Endothelial cell (in vitro differentiated cells): Measurements from ENCODE around the gene TRAF3IP3. TPM values are rescaled to one million over a fixed set of nuclear protein-coding genes. Genes with fewer than 3 reads are reported as not detected.

Experiments used
- DNase-seq: peaks from one replicate; pipeline ENCODE4 v3.0.0; 2021; ENCODE audit warnings: low spot score
- H3K27ac Mint-ChIP-seq: one replicate; pipeline ENCODE4 v1.8.0; 2021; ENCODE audit warnings: mixed read lengths, inconsistent platforms; ENCODE audit not compliant: unreplicated experiment
- H3K27me3 Mint-ChIP-seq: one replicate; pipeline ENCODE4 v1.8.0; 2021; ENCODE audit warnings: mild to moderate bottlenecking, moderate library complexity, mixed read lengths, inconsistent platforms; ENCODE audit not compliant: unreplicated experiment
- H3K36me3 Mint-ChIP-seq: one replicate; pipeline ENCODE4 v1.8.0; 2021; ENCODE audit warnings: mild to moderate bottlenecking, low read depth, mixed read lengths, inconsistent platforms; ENCODE audit not compliant: unreplicated experiment
- H3K4me1 Mint-ChIP-seq: one replicate; pipeline ENCODE4 v1.8.0; 2021; ENCODE audit warnings: mild to moderate bottlenecking, mixed read lengths, inconsistent platforms; ENCODE audit not compliant: unreplicated experiment
- H3K4me3 Mint-ChIP-seq: one replicate; pipeline ENCODE4 v1.8.0; 2021; ENCODE audit warnings: mild to moderate bottlenecking, mixed read lengths, inconsistent platforms; ENCODE audit not compliant: unreplicated experiment
- H3K9me3 Mint-ChIP-seq: one replicate; pipeline ENCODE4 v1.8.0; 2021; ENCODE audit warnings: mixed read lengths, inconsistent platforms; ENCODE audit not compliant: unreplicated experiment
- CTCF ChIP-seq: fragments of 200-600 bp; sonication (generic); IDR thresholded peaks from one replicate; pipeline ENCODE4 v1.5.0; 2021; ENCODE audit warnings: antibody characterized with exemption; ENCODE audit not compliant: unreplicated experiment
- total RNA-seq: library from RNA; stranded (reverse); fragmentation: NEBNext Ultra II Directional; extraction: Animal tissue kit (Norgen Biotek cat#: 25700); gene quantifications from one replicate; pipeline ENCODE4 v1.2.1, GENCODE V29; 2021; ENCODE audit not compliant: unreplicated experiment

Gene TRAF3IP3
- total RNA-seq, 1 donor from 2014 or later, result not detected

DNA sequence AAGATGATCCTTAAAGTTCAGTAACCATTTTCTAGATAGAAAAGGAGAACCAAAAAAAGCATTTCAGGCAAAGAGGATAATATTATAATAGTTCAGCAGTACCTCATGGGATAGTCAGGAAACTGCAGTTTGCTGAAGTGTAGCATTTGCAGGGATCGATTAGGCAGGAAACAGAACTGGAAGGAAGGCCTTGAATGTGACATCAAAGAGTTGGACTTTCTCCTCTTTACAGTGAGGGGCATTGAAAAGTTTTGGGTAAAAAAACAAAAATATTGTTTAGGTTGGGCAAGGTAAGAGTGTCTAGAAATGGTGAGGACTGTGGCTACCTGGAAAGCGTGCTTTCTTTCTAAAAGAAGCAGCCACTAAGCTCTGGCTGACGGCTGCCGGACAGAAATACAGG, 58.0 kb downstream of the TRAF3IP3 start:
- Mint-ChIP-seq H3K4me3 (no peak overlapping the region), H3K36me3 (no peaks in the 10 kb centered on the region), H3K27ac (no peak overlapping the region), H3K27me3 (peaks cover 2% of the 10 kb centered on the region), H3K9me3 (no peaks in the 10 kb centered on the region), H3K4me1 (peaks cover 20% of the 10 kb centered on the region)
- DNase-seq, result no peak
- TF ChIP-seq CTCF, result no peak

- Mint-ChIP-seq H3K27ac (no peak overlapping the region), H3K4me3 (no peak overlapping the region), H3K27me3 (peaks cover 2% of the 10 kb centered on the region), H3K4me1 (peaks cover 20% of the 10 kb centered on the region), H3K9me3 (no peaks in the 10 kb centered on the region), H3K36me3 (no peaks in the 10 kb centered on the region)
- DNase-seq, result no peak
- TF ChIP-seq CTCF, result no peak
Measured at GRCh38 chr1:209815490-209815889, 59.6 kb downstream of the TRAF3IP3 start.

GRCh38 chr1:209815931-209816341, 60.1 kb downstream of the TRAF3IP3 start:
- H3K9me3 Mint-ChIP-seq, result no peaks in the 10 kb centered on the region
- no peak overlapping the region for H3K4me3 Mint-ChIP-seq
- H3K27ac Mint-ChIP-seq, result no peak overlapping the region
- DNase-seq, result no peak
- peaks cover 2% of the 10 kb centered on the region for H3K27me3 Mint-ChIP-seq
- peaks cover 20% of the 10 kb centered on the region for H3K4me1 Mint-ChIP-seq
- TF ChIP-seq CTCF, result no peak
- H3K36me3 Mint-ChIP-seq, result no peaks in the 10 kb centered on the region

GRCh38 chr1:209816923-209817322, 61.1 kb downstream of the TRAF3IP3 start:
- DNase-seq, result no peak
- Mint-ChIP-seq H3K36me3 (no peaks in the 10 kb centered on the region), H3K9me3 (no peaks in the 10 kb centered on the region), H3K27me3 (no peaks in the 10 kb centered on the region), H3K4me1 (peaks cover 20% of the 10 kb centered on the region), H3K4me3 (no peak overlapping the region), H3K27ac (no peak overlapping the region)
- no peak for TF ChIP-seq CTCF

DNA sequence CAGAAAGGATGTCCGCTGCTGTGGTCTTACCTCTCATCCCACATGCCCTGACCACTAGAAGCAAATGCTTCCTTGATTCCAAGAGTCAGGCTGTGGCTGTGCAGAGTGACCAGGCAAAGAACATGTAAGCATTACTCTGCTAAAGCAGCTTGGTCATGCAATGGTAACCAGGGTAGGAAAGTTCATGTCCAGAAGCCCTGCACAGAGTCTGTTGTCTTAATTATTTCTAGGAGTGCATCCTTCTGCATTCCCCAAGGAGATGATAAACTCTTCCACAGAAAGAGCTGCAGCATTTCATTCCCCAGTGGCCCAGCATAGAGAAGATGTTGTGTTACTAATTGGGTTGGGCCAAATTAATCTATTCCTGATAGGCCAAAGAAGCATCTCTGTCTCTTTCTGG, 61.8 kb downstream of the TRAF3IP3 start:
- peaks cover 20% of the 10 kb centered on the region for H3K4me1 Mint-ChIP-seq
- no peaks in the 10 kb centered on the region for H3K27me3 Mint-ChIP-seq
- no peak for TF ChIP-seq CTCF
- no peak overlapping the region for H3K27ac Mint-ChIP-seq
- no peak overlapping the region for H3K4me3 Mint-ChIP-seq
- H3K9me3 Mint-ChIP-seq, result no peaks in the 10 kb centered on the region
- DNase-seq, result no peak
- H3K36me3 Mint-ChIP-seq, result no peaks in the 10 kb centered on the region
